Heart left ventricle (tissue), 16 donors: ENCODE data around the gene EFNA5. TPM values are rescaled to one million over a fixed set of nuclear protein-coding genes. Genes with fewer than 3 reads are reported as not detected.

Experiments used
- ATAC-seq, 4 donors: fragments of 200-7000 bp; cut with Tn5 transposase; one replicate each; pipeline ENCODE4 v1.9.1; 2020 to 2022; ENCODE audit warnings: moderate library complexity in 4 of 4, mild to moderate bottlenecking in 3 of 4, moderate number of reproducible peaks in 1 of 4
- DNase-seq, 5 donors: peaks; one replicate each; pipeline ENCODE4 v3.0.0-alpha.2; 2020
- H3K27ac ChIP-seq, 12 donors: fragments of 200-600 bp; sonication (generic) in 4 of 12; one replicate each; pipeline versions ENCODE4 v1.5.0 to v1.8.0; 2016 to 2022; ENCODE audit warnings: mild to moderate bottlenecking in 2 of 12
- H3K27me3 ChIP-seq, 9 donors: fragments of 200-600 bp; sonication (generic) in 2 of 9; one replicate each; pipeline versions ENCODE4 v1.5.1 to v1.8.0; 2016 to 2022; ENCODE audit warnings: mild to moderate bottlenecking in 3 of 9
- H3K36me3 ChIP-seq, 9 donors: fragments of 200-600 bp; sonication (generic) in 2 of 9; one replicate each; pipeline versions ENCODE4 v1.5.0 to v1.8.0; 2018 to 2022; ENCODE audit warnings: mild to moderate bottlenecking in 2 of 9
- H3K4me1 ChIP-seq, 12 donors: fragments of 200-600 bp; sonication (generic) in 4 of 12; one replicate each; pipeline versions ENCODE4 v1.5.0 to v1.8.0; 2016 to 2022; ENCODE audit warnings: mild to moderate bottlenecking in 3 of 12
- H3K4me3 ChIP-seq, 12 donors: fragments of 200-600 bp; sonication (generic) in 4 of 12; one replicate each; pipeline versions ENCODE4 v1.5.0 to v1.8.0; 2017 to 2022; ENCODE audit warnings: mild to moderate bottlenecking in 9 of 12, moderate library complexity in 4 of 12
- H3K9me3 ChIP-seq, 12 donors: fragments of 200-600 bp; sonication (generic) in 4 of 12; one replicate each; pipeline versions ENCODE4 v1.5.0 to v1.8.0; 2016 to 2022; ENCODE audit warnings: mild to moderate bottlenecking in 1 of 12
- POLR2A ChIP-seq, 2 donors: fragments of 450-650 bp; IDR thresholded peaks; one replicate each; pipeline ENCODE4 v1.6.1; 2017; ENCODE audit warnings: antibody characterized with exemption in 2 of 2, mild to moderate bottlenecking in 2 of 2, moderate library complexity in 2 of 2
- WGBS, 4 donors: extraction: QIAGEN DNeasy Blood & Tissue Kit in 2 of 4; methylation state at CpG; one replicate each; pipeline versions ENCODE4 v1.1.5 to v1.1.7; 2013 to 2018; 5-methylcytosine and 5-hydroxymethylcytosine counted together
- intact Hi-C, 10 donors: fragments of 100-400 bp; cut with DNase I; formaldehyde crosslinking; loops; one replicate each; pipeline versions ENCODE4 v1.11.1 to v1.14.2; 2022
- polyA plus RNA-seq, 2 donors: library from polyadenylated mRNA; stranded (reverse); fragments of 200-250 nt; gene quantifications; one replicate each; pipeline ENCODE4 v1.2.3, GENCODE V29; 2013
- total RNA-seq, 9 donors: library from RNA; depleted of rRNA in 2 of 9; stranded (reverse); fragments of >200 nt in 2 of 9; fragmentation: NEBNext Ultra II Directional in 3 of 9; extraction: Animal tissue kit (Norgen Biotek cat#: 25700) in 3 of 9; gene quantifications; one replicate each; pipeline versions ENCODE4 v1.1.0 to v1.2.4, GENCODE V29; 2016 to 2023
- TF ChIP-seq, protein P1 (sequence below), 12 donors: fragments of 200-600 bp; sonication (generic) in 4 of 12; IDR thresholded peaks; one replicate each; pipeline versions ENCODE4 v1.5.0 to v1.8.0; 2018 to 2022; ENCODE audit warnings: antibody characterized with exemption in 12 of 12, mild to moderate bottlenecking in 5 of 12
- donor health status: ischemic (EF 13 %, LVEDD 7.1; RV severe dilation, severe dysfunction).
- donor health status: healthy with polysubstance abuse.
- donor health status: DM: no; HTN: yes; CAD: no.
- donor health status: DM: no; HTN: no; CAD: no.
- donor health status: ischemic (EF 25% LVEDD 6.9; RV normal size, moderate dysfunction).
- donor health status: ischemic (EF 25% LVEDD 5.7; RV mildly dilated, moderate dysfunction).
- donor health status: healthy.
- donor health status: DM: yes; HTN: yes; CAD: no.
- donor health status: ischemic (EF 35%, LVEDD 5.7; RV mildly dilated, moderate dysfunction).
- donor health status: nonischemic (EF 11% LVEDD 7.7; RV severe dilation, severe dysfunction).
- donor health status: DM: yes; HTN: yes; CAD: no.
- donor health status: PGD.
- donor health status: ischemic (EF 29% LVEDD 5.4; RV normal size, mild dysfunction).
- donor health status: nonischemic (EF 23%, LVEDD 6.1; RV moderate dilation, normal function).

EFNA5 gene
- total and polyA plus RNA-seq, 11 donors = 6.1 to 58.4 (median 28.3) TPM

DNA sequence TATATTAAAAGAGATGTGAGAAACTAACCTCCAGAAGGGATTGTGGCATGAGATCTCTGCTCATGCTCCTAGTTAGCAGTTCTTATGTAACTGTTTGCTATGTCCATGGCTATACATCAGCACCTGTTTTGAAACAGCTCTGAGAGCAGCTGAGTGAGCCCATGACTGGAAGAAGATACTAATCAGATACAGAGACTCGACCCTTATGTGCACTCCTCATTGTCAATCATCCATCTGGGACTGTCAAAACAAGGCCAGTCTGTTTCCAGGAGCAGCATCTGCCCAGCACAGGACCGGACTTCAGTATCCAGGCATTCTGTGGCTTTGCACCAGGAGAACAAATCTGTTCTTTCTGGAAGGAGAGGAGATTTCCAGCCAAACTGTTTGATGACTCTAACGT is 77.7 kb downstream of the EFNA5 start:
- Histone ChIP-seq H3K27me3 (no peaks in the 10 kb centered on the region), H3K4me3 (no peak overlapping the region), H3K36me3 (no peaks in the 10 kb centered on the region), H3K27ac (peak overlapping the region in 8 of 12 donors; percentile 10 to 48 (median 26)), H3K9me3 (no peaks in the 10 kb centered on the region), H3K4me1 (peaks cover 0 to 28% (median 7%) of the 10 kb centered on the region in 12 donors)
- ATAC-seq (peak in 3 of 4 donors; percentile 12 to 32 (median 29)), DNase-seq (no peak)
- intact Hi-C loops = no loop called here
- WGBS, 4 donors = 31 to 42% (median 38%) methylated on average over 3 of the region's 3 CpGs
- TF ChIP-seq, protein P1, sequence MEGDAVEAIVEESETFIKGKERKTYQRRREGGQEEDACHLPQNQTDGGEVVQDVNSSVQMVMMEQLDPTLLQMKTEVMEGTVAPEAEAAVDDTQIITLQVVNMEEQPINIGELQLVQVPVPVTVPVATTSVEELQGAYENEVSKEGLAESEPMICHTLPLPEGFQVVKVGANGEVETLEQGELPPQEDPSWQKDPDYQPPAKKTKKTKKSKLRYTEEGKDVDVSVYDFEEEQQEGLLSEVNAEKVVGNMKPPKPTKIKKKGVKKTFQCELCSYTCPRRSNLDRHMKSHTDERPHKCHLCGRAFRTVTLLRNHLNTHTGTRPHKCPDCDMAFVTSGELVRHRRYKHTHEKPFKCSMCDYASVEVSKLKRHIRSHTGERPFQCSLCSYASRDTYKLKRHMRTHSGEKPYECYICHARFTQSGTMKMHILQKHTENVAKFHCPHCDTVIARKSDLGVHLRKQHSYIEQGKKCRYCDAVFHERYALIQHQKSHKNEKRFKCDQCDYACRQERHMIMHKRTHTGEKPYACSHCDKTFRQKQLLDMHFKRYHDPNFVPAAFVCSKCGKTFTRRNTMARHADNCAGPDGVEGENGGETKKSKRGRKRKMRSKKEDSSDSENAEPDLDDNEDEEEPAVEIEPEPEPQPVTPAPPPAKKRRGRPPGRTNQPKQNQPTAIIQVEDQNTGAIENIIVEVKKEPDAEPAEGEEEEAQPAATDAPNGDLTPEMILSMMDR (IDR thresholded peaks at IDR 0.05) = no peak
- no peak for TF ChIP-seq POLR2A (IDR thresholded peaks at IDR 0.05)

DNA sequence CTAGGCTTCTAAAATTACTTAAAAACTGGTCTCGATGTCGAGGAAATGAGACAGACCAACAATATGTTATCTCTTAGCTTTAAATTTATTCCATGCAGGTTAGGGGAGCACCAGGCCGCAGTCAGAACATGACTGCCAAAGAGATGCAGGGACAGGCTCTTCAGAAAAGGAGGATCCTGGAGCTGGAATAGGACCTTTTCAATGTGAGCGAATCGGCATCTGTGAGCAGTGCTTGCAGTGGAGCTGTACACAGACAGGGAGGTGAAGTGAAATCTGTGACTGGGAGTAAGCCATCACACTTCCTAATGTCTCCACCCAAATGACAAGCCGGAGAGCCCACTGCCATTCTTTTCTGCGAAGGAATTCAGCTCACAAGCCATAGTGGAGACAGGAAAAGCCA is 78.2 kb downstream of the EFNA5 start:
- H3K4me3 ChIP-seq = no peak overlapping the region
- intact Hi-C loops = no loop called here
- TF ChIP-seq, protein P1 (IDR thresholded peaks at IDR 0.05) = no peak
- TF ChIP-seq POLR2A (IDR thresholded peaks at IDR 0.05) = no peak
- 55 to 64% (median 63%) methylated on average over 7 of the region's 7 CpGs for WGBS, 4 donors
- no peaks in the 10 kb centered on the region for H3K9me3 ChIP-seq
- ATAC-seq (peak; percentile 63 to 77 (median 70)), DNase-seq (peak in 1 of 5 donors; percentile 31)
- H3K4me1 ChIP-seq = peaks cover 0 to 28% (median 7%) of the 10 kb centered on the region in 12 donors
- no peaks in the 10 kb centered on the region for H3K27me3 ChIP-seq
- no peaks in the 10 kb centered on the region for H3K36me3 ChIP-seq
- peak overlapping the region in 9 of 12 donors; percentile 8 to 48 (median 22) for H3K27ac ChIP-seq

DNA sequence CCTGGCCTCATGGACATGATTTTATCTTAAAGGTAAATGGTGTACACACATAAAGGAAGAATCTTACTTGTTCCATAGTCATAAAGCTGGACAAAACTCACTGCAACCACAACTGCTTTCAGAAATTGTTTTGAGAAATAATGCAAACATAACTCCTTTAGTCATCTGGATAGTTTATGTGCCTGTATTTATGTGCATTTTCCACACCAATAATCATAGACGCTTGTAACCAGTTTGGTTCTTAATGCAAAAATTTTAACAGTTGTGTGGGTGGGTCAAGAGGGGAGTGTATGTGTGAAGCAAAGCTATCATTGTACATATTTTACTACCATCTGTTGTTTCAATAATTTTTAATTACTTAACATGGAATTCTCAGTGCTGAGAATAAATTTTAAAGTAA is 80.1 kb downstream of the EFNA5 start:
- DNase-seq = no peak
- Histone ChIP-seq H3K4me1 (peaks cover 0 to 28% (median 7%) of the 10 kb centered on the region in 12 donors), H3K27ac (no peak overlapping the region), H3K4me3 (no peak overlapping the region), H3K9me3 (no peaks in the 10 kb centered on the region), H3K27me3 (no peaks in the 10 kb centered on the region), H3K36me3 (no peaks in the 10 kb centered on the region)
- no peak for ATAC-seq
- TF ChIP-seq POLR2A (IDR thresholded peaks at IDR 0.05) = no peak
- TF ChIP-seq, protein P1 (IDR thresholded peaks at IDR 0.05) = no peak
- intact Hi-C loops = no loop called here
- WGBS, 4 donors = 80 to 91% (median 82%) methylated on average over 1 of the region's 1 CpG

DNA sequence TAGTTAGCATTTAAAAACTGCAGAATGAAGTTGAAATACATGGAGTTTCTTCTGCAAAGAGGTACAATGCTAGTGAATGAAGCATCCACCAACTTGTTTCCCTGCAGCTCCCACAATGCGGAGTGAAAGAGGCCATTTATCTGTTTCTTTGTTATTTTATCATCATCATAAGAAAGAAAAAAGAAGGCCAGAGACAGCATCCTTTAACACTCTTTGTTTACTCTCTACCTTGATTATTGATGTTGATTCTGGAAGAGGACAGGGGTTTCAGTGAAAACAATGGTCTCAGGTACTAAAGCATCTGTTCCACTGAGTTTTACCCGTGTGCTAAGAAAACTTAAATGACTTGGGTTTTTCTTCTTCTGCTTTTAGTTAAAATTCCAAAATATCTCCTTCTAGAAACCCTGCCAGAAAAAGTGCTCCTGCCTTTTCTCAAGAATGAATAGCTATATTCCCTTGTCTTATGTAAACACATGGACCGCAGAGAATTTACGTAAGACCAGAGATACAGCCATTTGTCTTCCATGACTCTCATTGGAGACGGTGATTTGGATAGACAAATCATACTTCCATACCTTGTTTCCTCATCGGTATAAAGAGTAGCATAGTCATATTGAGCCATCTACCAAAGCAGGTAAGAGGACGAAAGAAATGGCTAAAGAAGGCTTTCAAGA is 81.1 kb downstream of the EFNA5 start:
- no peak for TF ChIP-seq POLR2A (IDR thresholded peaks at IDR 0.05)
- TF ChIP-seq, protein P1 (IDR thresholded peaks at IDR 0.05) = no peak
- no peaks in the 10 kb centered on the region for H3K27me3 ChIP-seq
- ATAC-seq (no peak), DNase-seq (no peak)
- H3K27ac ChIP-seq = no peak overlapping the region
- peaks cover 0 to 24% (median 5%) of the 10 kb centered on the region in 12 donors for H3K4me1 ChIP-seq
- no peaks in the 10 kb centered on the region for H3K9me3 ChIP-seq
- no peaks in the 10 kb centered on the region for H3K36me3 ChIP-seq
- 81 to 85% (median 81%) methylated on average over 7 of the region's 7 CpGs for WGBS, 4 donors
- H3K4me3 ChIP-seq = no peak overlapping the region
- intact Hi-C loops = no loop called here
